ENCODE measurements around the gene ASB11.
"Not testable (repeated sequence)": the region's sequence is repeated elsewhere in the genome, so short reads cannot be mapped to it uniquely, and the experiment has no call there.

Gene ASB11

DNA sequence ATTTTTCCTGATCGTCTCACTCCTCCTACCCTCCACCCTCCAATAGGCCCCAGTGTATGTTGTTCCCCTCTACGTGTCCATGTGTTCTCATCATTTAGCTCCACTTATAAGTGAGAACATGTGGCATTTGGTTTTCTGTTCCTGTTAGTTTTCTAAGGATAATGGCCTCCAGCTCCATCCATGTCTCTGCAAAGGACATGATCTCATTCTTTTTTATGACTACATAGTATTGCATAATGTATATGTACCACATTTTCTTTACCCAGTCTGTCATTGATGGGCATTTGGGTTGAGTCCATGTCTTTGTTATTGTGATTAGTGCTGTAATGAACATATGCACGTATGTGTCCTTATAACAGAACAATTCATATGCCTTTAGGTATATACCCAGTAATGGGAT is 9.5 kb downstream of the ASB11 start:
- not testable (repeated sequence) for DNase-seq (ENCODE audit: low read depth in 2 of 2)

GRCh38 chrX:15301924-15302323 is 13.5 kb downstream of the ASB11 start:
- no peak for DNase-seq (ENCODE audit: low read depth in 2 of 2)

GRCh38 chrX:15299941-15300851 is 15.2 kb downstream of the ASB11 start:
- DNase-seq (ENCODE audit: low read depth in 2 of 2) = no peak

GRCh38 chrX:15298780-15299179 is 16.7 kb downstream of the ASB11 start:
- no peak for DNase-seq (ENCODE audit: low read depth in 2 of 2)

- DNase-seq (ENCODE audit: low read depth in 2 of 2) = no peak
Measured at GRCh38 chrX:15298201-15298600, 17.2 kb downstream of the ASB11 start.

- DNase-seq (ENCODE audit: low read depth in 2 of 2) = no peak
Measured at GRCh38 chrX:15293451-15293850, 22.0 kb downstream of the ASB11 start.

DNA sequence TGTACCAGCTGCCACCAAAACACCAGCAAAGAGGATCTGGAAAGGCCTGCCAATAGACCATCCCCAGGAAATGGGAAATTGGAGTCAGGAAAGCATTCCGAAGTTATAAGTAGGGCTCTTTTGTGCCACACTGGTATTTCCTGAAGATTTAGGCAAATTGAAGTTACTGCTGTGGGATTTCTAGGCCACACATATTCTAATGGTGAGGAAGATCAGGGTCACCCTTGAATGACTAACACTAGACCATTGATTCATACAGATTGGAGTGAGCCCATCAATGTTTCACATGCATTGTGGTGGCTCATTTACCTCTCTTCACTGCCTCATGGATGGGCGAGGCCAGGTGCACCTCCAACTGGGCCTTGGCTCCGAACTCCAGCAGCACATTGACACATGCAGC is 22.6 kb downstream of the ASB11 start:
- no peak for DNase-seq (ENCODE audit: low read depth in 2 of 2)

DNA sequence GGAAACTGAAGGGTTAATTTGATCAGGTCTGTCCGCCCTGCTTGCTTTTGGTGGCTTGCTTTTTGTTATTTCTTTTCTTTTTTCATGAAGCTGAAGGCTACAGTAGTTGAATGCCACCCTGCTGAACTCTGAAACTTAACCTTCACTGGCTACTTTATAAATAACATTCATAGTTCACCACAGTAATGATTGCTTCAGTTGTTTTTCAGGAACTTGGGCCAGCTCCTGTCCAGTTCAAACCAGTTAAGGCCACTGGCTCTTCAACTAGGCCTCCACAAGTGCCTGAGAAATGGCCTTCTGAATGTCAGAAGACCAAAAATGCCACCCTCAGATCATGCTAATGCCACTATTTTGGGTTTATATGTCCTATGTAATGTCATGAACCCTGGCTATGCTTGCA is 37.8 kb downstream of the ASB11 start:
- DNase-seq (ENCODE audit: low read depth in 2 of 2) = no peak

DNA sequence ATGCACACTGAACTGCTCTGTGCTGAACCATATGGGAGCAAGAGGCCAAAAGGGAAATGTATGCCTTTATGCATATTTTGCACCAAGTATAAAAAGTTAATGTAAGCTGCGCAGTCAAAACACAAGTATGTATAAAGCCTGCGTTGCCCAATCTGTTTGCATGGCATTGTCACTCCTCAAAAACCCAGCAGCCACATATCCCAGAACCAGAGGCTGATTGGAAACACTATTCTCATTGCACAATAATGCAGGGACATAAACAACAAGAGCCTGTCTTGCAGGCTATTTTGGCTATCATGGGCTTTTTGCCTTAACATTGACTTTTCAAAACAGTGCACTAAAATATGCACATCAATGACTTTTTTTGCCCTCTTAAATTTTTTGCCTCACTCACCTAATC is 40.5 kb downstream of the ASB11 start:
- no peak for DNase-seq (ENCODE audit: low read depth in 2 of 2)

- not testable (repeated sequence) for DNase-seq (ENCODE audit: low read depth in 2 of 2)
Measured at GRCh38 chrX:15273275-15273674, 42.2 kb downstream of the ASB11 start.

GRCh38 chrX:15271757-15272156 is 43.7 kb downstream of the ASB11 start:
- no peak for DNase-seq (ENCODE audit: low read depth in 2 of 2)

DNA sequence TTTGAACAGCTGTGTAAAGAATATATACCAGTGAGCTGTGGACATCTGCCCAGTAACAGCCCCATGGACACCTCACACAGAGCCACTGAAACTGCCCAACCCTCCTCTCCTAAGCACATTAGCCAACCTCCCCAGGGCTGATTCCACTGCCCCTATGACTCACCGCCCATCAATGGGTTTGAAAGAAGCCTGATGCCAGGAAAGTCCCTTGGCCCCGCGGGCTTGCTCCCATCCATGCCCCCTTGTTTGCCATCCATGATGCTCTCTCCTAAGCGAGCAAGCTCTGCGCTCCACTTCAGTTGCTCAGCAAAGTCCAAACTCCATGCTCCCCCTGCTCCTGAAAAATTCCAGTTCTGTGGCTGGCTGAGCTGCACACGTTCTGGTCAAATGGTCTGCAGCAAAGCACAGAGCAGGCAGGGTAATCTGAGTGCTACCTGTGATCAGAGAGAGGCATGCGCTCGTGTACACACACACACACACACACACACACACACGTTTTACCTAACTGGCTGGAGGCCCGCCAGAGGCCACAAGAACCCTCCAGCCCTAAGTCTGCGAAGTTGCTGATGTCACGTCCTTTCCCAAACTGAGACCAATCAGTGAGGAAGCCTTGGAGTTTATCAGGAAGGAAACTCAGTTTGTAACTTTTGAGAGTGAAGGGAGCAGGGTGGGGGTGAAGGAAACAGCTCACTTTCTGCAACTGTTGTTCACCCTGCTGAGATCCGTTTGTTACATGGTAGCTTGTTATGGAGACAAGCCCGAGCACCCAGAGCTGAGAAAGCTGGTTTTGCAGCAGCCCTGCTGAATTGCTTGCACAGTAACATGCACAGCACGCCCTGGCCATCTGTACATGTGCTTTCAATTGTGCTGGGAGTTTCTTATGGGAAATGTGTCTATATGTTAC is 45.6 kb downstream of the ASB11 start, which contains the start of gene ASB9:
Gene ASB9 (minus strand): TSS at position 466 of the 904 bp plus-strand sequence. CDS start 209 bp downstream, at position 257.
- no peak for DNase-seq (ENCODE audit: low read depth in 2 of 2)

- no peak for DNase-seq (ENCODE audit: low read depth in 2 of 2)
Measured at GRCh38 chrX:15269120-15269519, 46.3 kb downstream of the ASB11 start.

DNA sequence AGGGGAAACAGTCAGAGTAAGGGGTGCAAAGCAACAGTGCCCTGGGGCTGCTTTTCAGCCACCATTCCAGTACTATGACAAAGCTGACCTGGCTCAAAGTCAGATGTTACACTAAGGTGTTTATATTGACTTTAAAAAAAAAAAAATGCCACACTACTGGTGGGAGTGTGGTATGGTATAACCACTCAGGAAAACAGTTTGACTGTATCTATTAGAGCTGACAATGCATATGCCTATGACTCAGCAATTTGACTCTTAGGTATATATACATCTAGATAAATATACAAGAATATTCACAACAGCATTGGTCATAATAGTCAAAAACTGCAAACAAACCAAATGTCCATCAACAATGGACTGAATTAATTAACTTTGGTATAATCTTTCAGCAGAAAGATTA is 60.6 kb downstream of the ASB11 start:
- no peak for DNase-seq (ENCODE audit: low read depth in 2 of 2)

GRCh38 chrX:15245896-15246295 is 69.5 kb downstream of the ASB11 start:
- no peak for DNase-seq (ENCODE audit: low read depth in 2 of 2)

DNA sequence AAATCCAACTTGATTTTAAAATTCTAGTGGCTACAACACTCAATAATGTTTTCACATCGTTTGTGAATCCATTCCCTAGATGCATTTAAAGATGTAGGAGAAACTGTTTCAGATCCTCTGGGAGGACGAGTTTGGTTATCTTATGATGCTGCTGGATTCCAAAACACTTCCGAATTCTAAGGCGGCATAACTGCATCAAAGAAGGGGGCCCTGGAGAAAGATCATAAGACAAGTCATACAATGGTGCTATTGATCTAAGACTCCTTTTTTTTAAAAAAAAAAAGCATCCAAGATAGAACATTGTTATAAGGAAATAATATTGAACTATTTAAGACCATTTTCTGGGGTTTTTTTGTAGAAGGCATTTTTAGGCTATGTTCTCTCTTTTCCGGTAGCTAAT is 71.0 kb downstream of the ASB11 start:
- no peak for DNase-seq (ENCODE audit: low read depth in 2 of 2)

- DNase-seq (ENCODE audit: low read depth in 2 of 2) = no peak
Measured at GRCh38 chrX:15242899-15243555, 72.4 kb downstream of the ASB11 start.

GRCh38 chrX:15241301-15241700 is 74.1 kb downstream of the ASB11 start:
- no peak for DNase-seq (ENCODE audit: low read depth in 2 of 2)

GRCh38 chrX:15240414-15240813 is 75.0 kb downstream of the ASB11 start:
- no peak for DNase-seq (ENCODE audit: low read depth in 2 of 2)

DNA sequence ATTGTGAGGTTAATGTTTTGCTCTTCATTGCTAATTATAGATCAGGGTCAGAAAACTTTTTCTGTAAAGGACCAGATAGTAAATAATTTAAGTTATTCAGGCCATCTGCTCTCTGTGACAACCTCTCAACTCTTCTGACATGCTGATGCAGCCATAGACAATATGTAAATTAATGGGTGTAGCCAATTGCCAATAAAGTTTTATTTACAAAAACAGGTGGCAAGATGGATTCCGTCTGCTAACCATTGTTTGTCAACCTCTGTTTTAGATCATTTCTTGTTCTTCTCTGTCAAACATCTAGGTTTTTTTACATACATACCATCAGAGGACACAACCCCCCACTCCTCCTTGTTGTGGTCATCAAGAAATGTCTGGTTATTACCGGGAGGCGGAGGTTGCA is 79.3 kb downstream of the ASB11 start:
- no peak for DNase-seq (ENCODE audit: low read depth in 2 of 2)

DNA sequence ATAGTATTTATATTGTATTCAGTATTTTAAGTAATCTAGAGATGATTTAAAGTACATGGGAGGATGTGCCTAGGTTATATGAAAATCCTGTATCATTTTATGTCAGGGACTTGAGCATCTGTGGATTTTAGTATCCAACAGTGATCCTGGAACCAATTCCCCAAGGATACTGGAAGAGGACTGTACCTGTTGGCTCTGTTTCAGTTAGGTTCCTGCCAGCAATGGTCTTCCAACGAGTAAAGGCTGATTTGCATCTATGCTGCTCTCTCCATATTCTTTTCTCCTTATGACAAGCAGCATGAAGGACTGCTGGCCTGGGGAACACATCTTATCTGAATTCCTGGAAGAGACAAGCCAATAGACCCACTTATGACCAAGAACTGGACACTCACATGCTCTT is 80.4 kb downstream of the ASB11 start:
- no peak for DNase-seq (ENCODE audit: low read depth in 2 of 2)

DNA sequence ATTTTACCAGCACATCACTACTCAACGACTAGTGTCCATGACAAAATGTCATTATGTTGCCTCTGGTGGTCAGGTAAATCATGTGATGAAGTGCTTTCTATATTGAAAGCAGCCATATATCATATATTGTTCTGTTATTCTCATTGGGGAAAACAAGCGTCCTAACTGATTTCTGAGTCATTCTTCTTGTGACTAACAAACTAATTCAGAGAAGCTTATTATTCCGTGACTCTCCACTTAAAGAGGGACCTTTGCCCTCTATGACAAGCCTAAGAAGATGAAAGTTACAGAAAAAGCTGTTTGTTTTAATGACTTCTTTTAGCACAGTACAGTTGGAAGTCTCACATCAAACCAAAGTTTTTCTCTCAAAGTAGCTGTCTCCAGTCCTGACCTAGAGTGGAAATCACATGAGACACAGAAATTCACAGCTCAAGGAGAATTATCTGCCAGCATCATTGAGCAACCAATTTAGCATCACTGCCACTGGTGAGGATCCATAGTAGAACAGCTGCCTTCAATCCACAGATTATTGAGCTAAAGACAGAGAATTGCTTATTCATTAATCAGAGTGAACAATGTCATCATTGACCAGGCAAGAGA is 81.9 kb downstream of the ASB11 start:
- no peak for DNase-seq (ENCODE audit: low read depth in 2 of 2)
